Activated T-helper 1 cell treated with anti-CD3 and anti-CD28 coated beads, Interleukin-12 subunit alpha, Interleukin-12 subunit beta, Interleukin-2, Interleukin-4 antibody, amounts not matched to agents 30 ng/mL and 10 ng/mL and 1 ng/mL, durations not matched to agents 14 hours and 24 hours and 36 hours (primary cell): ENCODE measurements around the gene NPIPB6. TPM values are rescaled to one million over a fixed set of nuclear protein-coding genes. Genes with fewer than 3 reads are reported as not detected.
A peak's percentile ranks its signal among the peaks of the same experiment; 100 is the strongest.

Source experiments
- DNase-seq: peaks from one replicate; pipeline ENCODE4 v3.0.0; 2021; ENCODE audit warnings: low spot score
- H3K27ac Mint-ChIP-seq: one replicate; pipeline ENCODE4 v1.8.0; 2021; ENCODE audit warnings: mild to moderate bottlenecking, mixed read lengths
- H3K27me3 Mint-ChIP-seq: one replicate; pipeline ENCODE4 v1.8.0; 2022; ENCODE audit warnings: mild to moderate bottlenecking, moderate library complexity, mixed read lengths; ENCODE audit not compliant: insufficient read depth
- H3K36me3 Mint-ChIP-seq: one replicate; pipeline ENCODE4 v1.8.0; 2021; ENCODE audit warnings: low read depth, mixed read lengths
- H3K4me1 Mint-ChIP-seq: one replicate; pipeline ENCODE4 v1.8.0; 2021; ENCODE audit warnings: low read depth, mixed read lengths
- H3K4me3 Mint-ChIP-seq: one replicate; pipeline ENCODE4 v1.8.0; 2021; ENCODE audit warnings: mild to moderate bottlenecking, moderate library complexity, mixed read lengths
- H3K9me3 Mint-ChIP-seq: one replicate; pipeline ENCODE4 v1.8.0; 2021; ENCODE audit warnings: mixed read lengths
- intact Hi-C: fragments of 100-400 bp; cut with micrococcal nuclease; formaldehyde crosslinking; loops from one replicate; pipeline ENCODE4 v1.15.1; 2024
- total RNA-seq: library from RNA; stranded (reverse); gene quantifications from 2 replicates; pipeline ENCODE4 v1.2.3, GENCODE V29; 2022

The NPIPB6 gene
- total RNA-seq, 1 donor from 2014 or later: 4.1 TPM

- Mint-ChIP-seq H3K27me3 (no peaks in the 10 kb centered on the region), H3K4me3 (no peak overlapping the region), H3K4me1 (peaks cover 6% of the 10 kb centered on the region), H3K9me3 (no peaks in the 10 kb centered on the region), H3K27ac (no peak overlapping the region), H3K36me3 (no peaks in the 10 kb centered on the region)
- no peak for DNase-seq
- intact Hi-C loops: no loop called here
Measured at GRCh38 chr16:28318042-28318744, 45.1 kb downstream of the NPIPB6 start.

GRCh38 chr16:28317040-28317880, 46.0 kb downstream of the NPIPB6 start:
- no peaks in the 10 kb centered on the region for H3K36me3 Mint-ChIP-seq
- H3K4me1 Mint-ChIP-seq: peaks cover 6% of the 10 kb centered on the region
- intact Hi-C loops: loop anchor here (1.0 kb wide), 2 partner anchors 40 to 181 kb away; no protein-coding TSS in a partner anchor
- DNase-seq: peak; percentile 50
- H3K9me3 Mint-ChIP-seq: no peaks in the 10 kb centered on the region
- H3K27me3 Mint-ChIP-seq: no peaks in the 10 kb centered on the region
- peak overlapping the region; percentile 18 for H3K27ac Mint-ChIP-seq
- no peak overlapping the region for H3K4me3 Mint-ChIP-seq

GRCh38 chr16:28316054-28316453, 47.3 kb downstream of the NPIPB6 start:
- H3K9me3 Mint-ChIP-seq: no peaks in the 10 kb centered on the region
- no peak overlapping the region for H3K27ac Mint-ChIP-seq
- no peaks in the 10 kb centered on the region for H3K27me3 Mint-ChIP-seq
- intact Hi-C loops: no loop called here
- peaks cover 9% of the 10 kb centered on the region for H3K4me1 Mint-ChIP-seq
- no peaks in the 10 kb centered on the region for H3K36me3 Mint-ChIP-seq
- no peak for DNase-seq
- no peak overlapping the region for H3K4me3 Mint-ChIP-seq

GRCh38 chr16:28313587-28313986, 49.7 kb downstream of the NPIPB6 start:
- no peak for DNase-seq
- Mint-ChIP-seq H3K4me1 (peaks cover 30% of the 10 kb centered on the region), H3K27ac (no peak overlapping the region), H3K9me3 (no peaks in the 10 kb centered on the region), H3K36me3 (no peaks in the 10 kb centered on the region), H3K4me3 (no peak overlapping the region), H3K27me3 (peaks cover 2% of the 10 kb centered on the region)
- intact Hi-C loops: no loop called here

GRCh38 chr16:28312327-28312726, 51.0 kb downstream of the NPIPB6 start:
- Mint-ChIP-seq H3K9me3 (no peaks in the 10 kb centered on the region), H3K27ac (no peak overlapping the region), H3K4me3 (no peak overlapping the region), H3K27me3 (peaks cover 2% of the 10 kb centered on the region), H3K4me1 (peaks cover 30% of the 10 kb centered on the region), H3K36me3 (no peaks in the 10 kb centered on the region)
- no peak for DNase-seq
- intact Hi-C loops: no loop called here

- H3K9me3 Mint-ChIP-seq: no peaks in the 10 kb centered on the region
- H3K27me3 Mint-ChIP-seq: peaks cover 2% of the 10 kb centered on the region
- no peaks in the 10 kb centered on the region for H3K36me3 Mint-ChIP-seq
- DNase-seq: no peak
- no peak overlapping the region for H3K27ac Mint-ChIP-seq
- intact Hi-C loops: no loop called here
- peaks cover 27% of the 10 kb centered on the region for H3K4me1 Mint-ChIP-seq
- H3K4me3 Mint-ChIP-seq: no peak overlapping the region
Measured at GRCh38 chr16:28311913-28312312, 51.4 kb downstream of the NPIPB6 start.

GRCh38 chr16:28311413-28311812, 51.9 kb downstream of the NPIPB6 start:
- H3K36me3 Mint-ChIP-seq: no peaks in the 10 kb centered on the region
- no peaks in the 10 kb centered on the region for H3K9me3 Mint-ChIP-seq
- H3K27me3 Mint-ChIP-seq: peaks cover 2% of the 10 kb centered on the region
- no peak overlapping the region for H3K4me3 Mint-ChIP-seq
- H3K27ac Mint-ChIP-seq: no peak overlapping the region
- intact Hi-C loops: no loop called here
- H3K4me1 Mint-ChIP-seq: peaks cover 24% of the 10 kb centered on the region
- DNase-seq: no peak

GRCh38 chr16:28310796-28311195, 52.5 kb downstream of the NPIPB6 start:
- Mint-ChIP-seq H3K9me3 (no peaks in the 10 kb centered on the region), H3K36me3 (no peaks in the 10 kb centered on the region), H3K27ac (no peak overlapping the region), H3K4me1 (peaks cover 24% of the 10 kb centered on the region), H3K27me3 (peaks cover 2% of the 10 kb centered on the region), H3K4me3 (peak overlapping the region; percentile 16)
- intact Hi-C loops: loop anchor here (1.0 kb wide), 1 partner anchor 18 kb away; the partner anchor contains the start of gene SBK1
- DNase-seq: no peak

- Mint-ChIP-seq H3K4me3 (peak overlapping the region; percentile 45), H3K9me3 (no peaks in the 10 kb centered on the region), H3K27me3 (peaks cover 2% of the 10 kb centered on the region), H3K27ac (peak overlapping the region; percentile 84), H3K36me3 (no peaks in the 10 kb centered on the region), H3K4me1 (peaks cover 24% of the 10 kb centered on the region)
- intact Hi-C loops: loop anchor here (1.0 kb wide), 1 partner anchor 18 kb away; the partner anchor contains the start of gene SBK1
- peak; percentile 63 for DNase-seq
Measured at GRCh38 chr16:28309811-28310311, 53.4 kb downstream of the NPIPB6 start.

GRCh38 chr16:28308794-28309584, 54.3 kb downstream of the NPIPB6 start:
- H3K27ac Mint-ChIP-seq: peak overlapping the region; percentile 72
- H3K9me3 Mint-ChIP-seq: no peaks in the 10 kb centered on the region
- peaks cover 1% of the 10 kb centered on the region for H3K36me3 Mint-ChIP-seq
- H3K4me3 Mint-ChIP-seq: no peak overlapping the region
- intact Hi-C loops: no loop called here
- no peak for DNase-seq
- H3K4me1 Mint-ChIP-seq: peaks cover 24% of the 10 kb centered on the region
- peaks cover 2% of the 10 kb centered on the region for H3K27me3 Mint-ChIP-seq

GRCh38 chr16:28307936-28308335, 55.4 kb downstream of the NPIPB6 start:
- peaks cover 2% of the 10 kb centered on the region for H3K27me3 Mint-ChIP-seq
- H3K4me3 Mint-ChIP-seq: no peak overlapping the region
- H3K9me3 Mint-ChIP-seq: no peaks in the 10 kb centered on the region
- H3K4me1 Mint-ChIP-seq: peaks cover 24% of the 10 kb centered on the region
- H3K36me3 Mint-ChIP-seq: peaks cover 1% of the 10 kb centered on the region
- DNase-seq: no peak
- intact Hi-C loops: no loop called here
- H3K27ac Mint-ChIP-seq: no peak overlapping the region

- Mint-ChIP-seq H3K36me3 (peaks cover 1% of the 10 kb centered on the region), H3K27me3 (peaks cover 5% of the 10 kb centered on the region), H3K4me3 (no peak overlapping the region), H3K27ac (no peak overlapping the region), H3K4me1 (peaks cover 7% of the 10 kb centered on the region), H3K9me3 (no peaks in the 10 kb centered on the region)
- DNase-seq: no peak
- intact Hi-C loops: no loop called here
Measured at GRCh38 chr16:28304214-28304613, 59.1 kb downstream of the NPIPB6 start.
